GM12875 (cell line): ENCODE results near the gene FNDC4.

Experiments used
- H3K4me3 ChIP-seq: one replicate; pipeline ENCODE4 v1.5.1; 2011; ENCODE audit warnings: low read depth, low read length, control low read depth
- TF ChIP-seq, protein P1 (sequence below): IDR thresholded peaks from 2 replicates; pipeline ENCODE4 v1.5.1; 2011; ENCODE audit warnings: low read depth, mild to moderate bottlenecking, control low read depth, inconsistent platforms, low read length, moderate library complexity, borderline replicate concordance; ENCODE audit not compliant: insufficient read depth

FNDC4 gene

DNA sequence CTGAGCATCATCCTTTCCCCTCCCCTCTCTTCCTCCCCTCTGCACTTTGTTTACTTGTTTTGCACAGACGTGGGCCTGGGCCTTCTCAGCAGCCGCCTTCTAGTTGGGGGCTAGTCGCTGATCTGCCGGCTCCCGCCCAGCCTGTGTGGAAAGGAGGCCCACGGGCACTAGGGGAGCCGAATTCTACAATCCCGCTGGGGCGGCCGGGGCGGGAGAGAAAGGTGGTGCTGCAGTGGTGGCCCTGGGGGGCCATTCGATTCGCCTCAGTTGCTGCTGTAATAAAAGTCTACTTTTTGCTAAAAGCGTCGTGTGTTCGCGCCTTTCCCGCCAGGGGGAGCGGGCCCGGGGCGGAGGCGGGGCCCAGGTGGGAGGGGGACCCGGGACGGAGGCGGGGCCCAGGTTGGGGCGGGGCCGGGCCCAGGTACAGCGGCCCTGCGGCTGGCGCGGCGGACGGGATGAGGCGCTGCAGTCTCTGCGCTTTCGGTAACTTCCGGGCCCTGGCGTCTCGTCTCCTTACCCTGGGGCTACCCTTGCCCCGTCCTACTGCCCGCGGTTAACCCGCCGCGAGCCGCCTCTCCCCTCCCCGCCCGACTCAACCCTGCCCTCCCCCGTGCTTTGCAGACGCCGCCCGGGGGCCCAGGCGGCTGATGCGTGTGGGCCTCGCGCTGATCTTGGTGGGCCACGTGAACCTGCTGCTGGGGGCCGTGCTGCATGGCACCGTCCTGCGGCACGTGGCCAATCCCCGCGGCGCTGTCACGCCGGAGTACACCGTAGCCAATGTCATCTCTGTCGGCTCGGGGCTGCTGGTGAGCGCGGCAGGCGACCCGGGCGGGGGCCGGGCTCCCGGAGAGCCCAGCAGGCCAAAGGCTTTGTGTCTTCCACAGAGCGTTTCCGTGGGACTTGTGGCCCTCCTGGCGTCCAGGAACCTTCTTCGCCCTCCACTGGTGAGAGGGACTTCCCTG is 52.8 kb downstream of the FNDC4 start, which contains the start of gene KRTCAP3:
TSS of gene KRTCAP3 (plus strand) at position 424 of the 962 bp plus-strand sequence. CDS start at position 456, 32 bp downstream.
- no peak within 1 kb of the TSS for H3K4me3 ChIP-seq
- TF ChIP-seq, protein P1, sequence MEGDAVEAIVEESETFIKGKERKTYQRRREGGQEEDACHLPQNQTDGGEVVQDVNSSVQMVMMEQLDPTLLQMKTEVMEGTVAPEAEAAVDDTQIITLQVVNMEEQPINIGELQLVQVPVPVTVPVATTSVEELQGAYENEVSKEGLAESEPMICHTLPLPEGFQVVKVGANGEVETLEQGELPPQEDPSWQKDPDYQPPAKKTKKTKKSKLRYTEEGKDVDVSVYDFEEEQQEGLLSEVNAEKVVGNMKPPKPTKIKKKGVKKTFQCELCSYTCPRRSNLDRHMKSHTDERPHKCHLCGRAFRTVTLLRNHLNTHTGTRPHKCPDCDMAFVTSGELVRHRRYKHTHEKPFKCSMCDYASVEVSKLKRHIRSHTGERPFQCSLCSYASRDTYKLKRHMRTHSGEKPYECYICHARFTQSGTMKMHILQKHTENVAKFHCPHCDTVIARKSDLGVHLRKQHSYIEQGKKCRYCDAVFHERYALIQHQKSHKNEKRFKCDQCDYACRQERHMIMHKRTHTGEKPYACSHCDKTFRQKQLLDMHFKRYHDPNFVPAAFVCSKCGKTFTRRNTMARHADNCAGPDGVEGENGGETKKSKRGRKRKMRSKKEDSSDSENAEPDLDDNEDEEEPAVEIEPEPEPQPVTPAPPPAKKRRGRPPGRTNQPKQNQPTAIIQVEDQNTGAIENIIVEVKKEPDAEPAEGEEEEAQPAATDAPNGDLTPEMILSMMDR, result no peak
